ENCODE measurements around the gene CLCN6. TPM values are rescaled to one million over a fixed set of nuclear protein-coding genes. Genes with fewer than 3 reads are reported as not detected.

CLCN6 gene
- total and polyA plus RNA-seq, 8 donors = 17.2 to 43.4 (median 20.7) TPM

DNA sequence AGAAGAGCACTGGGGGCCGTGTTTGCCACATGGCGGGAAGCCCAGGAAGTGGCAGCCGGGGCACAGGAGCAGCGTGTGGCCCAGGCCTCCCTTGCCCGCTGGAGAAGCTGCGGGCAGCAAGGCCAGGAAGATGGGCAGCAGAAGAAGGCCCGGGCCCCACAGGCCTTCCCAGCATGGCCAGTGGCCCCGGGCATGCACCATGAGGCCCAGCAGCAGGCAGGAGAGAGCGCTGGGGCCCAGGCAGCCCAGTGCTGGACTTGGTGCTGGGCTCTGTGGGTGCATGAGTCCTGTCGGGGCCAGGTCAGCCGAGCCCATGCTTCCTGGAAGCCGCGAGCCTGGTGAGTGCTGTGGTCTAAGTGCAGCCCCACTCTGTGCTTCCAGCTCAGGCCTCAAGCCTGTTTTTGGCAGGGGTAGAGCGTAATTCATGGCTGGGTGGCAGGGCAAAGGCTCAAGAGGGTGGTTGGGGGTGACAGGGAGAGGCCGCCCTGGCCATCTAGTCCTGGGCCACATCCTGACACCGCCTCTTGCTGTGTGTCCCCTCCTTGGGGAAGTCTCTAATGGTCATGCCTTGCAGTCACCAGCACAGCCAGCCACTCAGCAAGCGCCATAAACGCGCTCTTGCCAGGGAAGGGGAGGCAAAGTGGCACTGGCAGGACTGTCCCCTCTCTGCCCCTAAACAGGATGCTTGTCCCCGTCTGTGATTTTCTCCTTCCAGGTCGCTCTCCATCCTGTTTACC lies 21.6 kb upstream of the CLCN6 start:
- ATAC-seq (no peak), DNase-seq (no peak)
- Histone ChIP-seq H3K27me3 (no peaks in the 10 kb centered on the region), H3K27ac (peak overlapping the region; percentile 55 to 63), H3K9me3 (no peaks in the 10 kb centered on the region), H3K36me3 (peaks cover 0 to 8% of the 10 kb centered on the region in 2 donors), H3K4me3 (peak overlapping the region in 1 of 2 donors; percentile 5), H3K4me1 (peaks cover 39 to 45% of the 10 kb centered on the region in 2 donors)
- TF ChIP-seq, protein P1, sequence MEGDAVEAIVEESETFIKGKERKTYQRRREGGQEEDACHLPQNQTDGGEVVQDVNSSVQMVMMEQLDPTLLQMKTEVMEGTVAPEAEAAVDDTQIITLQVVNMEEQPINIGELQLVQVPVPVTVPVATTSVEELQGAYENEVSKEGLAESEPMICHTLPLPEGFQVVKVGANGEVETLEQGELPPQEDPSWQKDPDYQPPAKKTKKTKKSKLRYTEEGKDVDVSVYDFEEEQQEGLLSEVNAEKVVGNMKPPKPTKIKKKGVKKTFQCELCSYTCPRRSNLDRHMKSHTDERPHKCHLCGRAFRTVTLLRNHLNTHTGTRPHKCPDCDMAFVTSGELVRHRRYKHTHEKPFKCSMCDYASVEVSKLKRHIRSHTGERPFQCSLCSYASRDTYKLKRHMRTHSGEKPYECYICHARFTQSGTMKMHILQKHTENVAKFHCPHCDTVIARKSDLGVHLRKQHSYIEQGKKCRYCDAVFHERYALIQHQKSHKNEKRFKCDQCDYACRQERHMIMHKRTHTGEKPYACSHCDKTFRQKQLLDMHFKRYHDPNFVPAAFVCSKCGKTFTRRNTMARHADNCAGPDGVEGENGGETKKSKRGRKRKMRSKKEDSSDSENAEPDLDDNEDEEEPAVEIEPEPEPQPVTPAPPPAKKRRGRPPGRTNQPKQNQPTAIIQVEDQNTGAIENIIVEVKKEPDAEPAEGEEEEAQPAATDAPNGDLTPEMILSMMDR (IDR thresholded peaks at IDR 0.05) = no peak
- intact Hi-C loops (cut with DNase I) = no loop called here

DNA sequence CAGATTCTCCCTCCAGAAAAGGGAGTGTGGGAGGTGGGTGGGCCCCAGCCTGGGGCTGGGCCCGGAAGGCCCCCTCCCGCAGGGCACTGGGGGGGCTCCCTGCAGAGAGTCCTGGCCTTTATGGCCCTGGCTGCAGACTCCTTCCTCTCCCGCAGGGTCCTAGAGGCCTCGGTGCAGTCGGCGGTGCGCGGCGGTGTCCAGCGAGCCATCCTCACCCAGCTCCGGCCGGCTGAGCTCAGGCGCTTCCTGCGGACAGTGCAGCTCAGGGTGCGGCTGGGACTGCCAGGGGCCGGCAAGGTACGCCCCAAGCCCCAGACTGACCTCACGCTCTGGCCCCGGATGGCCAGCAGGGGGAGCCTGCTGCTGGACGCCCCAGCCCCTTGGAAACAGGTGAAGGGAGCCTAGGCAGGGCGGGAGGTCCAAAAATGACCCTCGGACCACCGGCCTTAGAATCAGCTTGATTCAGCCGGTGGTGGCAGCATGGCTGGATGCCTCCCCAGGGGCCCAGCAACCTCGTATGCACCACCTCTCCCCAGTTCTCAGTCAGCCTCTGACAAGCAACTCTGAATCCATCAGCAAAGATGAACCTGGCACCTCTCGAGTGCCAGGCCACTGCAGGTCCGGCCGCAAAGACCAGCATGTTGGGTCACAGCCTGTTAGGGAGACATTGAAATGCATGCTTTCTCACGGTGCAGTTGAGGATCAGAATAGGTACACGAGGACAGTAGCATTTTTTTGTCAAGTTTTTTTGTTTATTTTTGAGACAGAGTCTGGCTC lies 20.8 kb upstream of the CLCN6 start:
- Histone ChIP-seq H3K27ac (peak overlapping the region; percentile 55 to 63), H3K36me3 (peaks cover 0 to 16% of the 10 kb centered on the region in 2 donors), H3K4me3 (peak overlapping the region in 1 of 2 donors; percentile 5), H3K27me3 (no peaks in the 10 kb centered on the region), H3K9me3 (no peaks in the 10 kb centered on the region), H3K4me1 (peaks cover 47 to 52% of the 10 kb centered on the region in 2 donors)
- intact Hi-C loops (cut with DNase I) = no loop called here
- TF ChIP-seq, protein P1 (IDR thresholded peaks at IDR 0.05) = peak; percentile 89
- peak; percentile 52 for ATAC-seq
- peak in 3 of 4 donors; percentile 39 to 94 (median 70) for DNase-seq

DNA sequence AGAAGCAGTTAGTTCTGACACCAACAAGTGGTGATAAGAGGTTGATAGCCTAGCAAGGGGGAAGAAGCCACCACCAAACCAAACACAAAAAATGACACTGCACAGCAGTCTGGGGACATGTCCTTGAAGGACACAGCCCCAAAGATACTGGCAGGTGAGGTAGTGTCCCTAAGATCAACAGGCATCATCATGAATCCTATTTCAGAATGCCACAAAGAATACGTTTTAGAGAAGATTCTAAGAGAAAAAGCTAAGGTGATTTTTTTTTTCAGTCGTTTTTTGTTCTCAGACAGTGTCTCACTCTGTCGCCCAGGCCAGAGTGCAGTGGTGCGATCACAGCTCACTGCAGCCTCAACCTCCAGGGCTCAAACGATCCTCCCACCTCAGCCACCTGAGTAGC lies 19.8 kb upstream of the CLCN6 start:
- H3K27ac ChIP-seq = no peak overlapping the region
- intact Hi-C loops (cut with DNase I) = no loop called here
- H3K4me1 ChIP-seq = peaks cover 54 to 62% of the 10 kb centered on the region in 2 donors

DNA sequence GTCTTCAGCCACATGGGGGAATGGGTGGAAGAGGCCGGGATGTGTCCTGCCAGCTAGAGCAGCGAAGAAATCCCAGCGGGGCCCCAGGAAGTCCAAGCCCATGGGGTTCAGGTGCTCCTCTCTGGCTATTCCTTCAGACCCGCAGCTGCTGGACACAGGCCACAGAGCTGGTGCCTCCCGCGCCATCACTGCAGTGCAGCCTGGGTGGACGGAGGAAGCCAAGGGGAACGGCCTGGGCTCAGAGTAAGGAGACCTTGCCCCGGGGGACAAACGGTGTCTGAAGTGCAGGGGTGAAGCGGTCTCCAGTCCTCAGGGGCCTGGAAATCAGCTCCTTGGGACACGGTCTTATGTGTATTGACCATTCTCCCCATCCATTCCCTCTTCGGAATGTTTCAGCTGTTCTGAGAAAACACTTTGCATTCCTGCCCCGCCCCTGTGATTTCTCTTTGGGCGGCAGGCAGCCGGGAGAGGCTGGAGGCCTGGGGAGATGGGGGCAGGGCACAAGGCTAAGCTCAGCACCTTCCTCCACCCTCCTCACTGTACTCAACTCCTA lies 18.7 kb upstream of the CLCN6 start:
- H3K9me3 ChIP-seq = no peaks in the 10 kb centered on the region
- intact Hi-C loops (cut with DNase I) = no loop called here
- H3K27ac ChIP-seq = peak overlapping the region; percentile 89 to 94
- H3K4me1 ChIP-seq = peaks cover 63 to 74% of the 10 kb centered on the region in 2 donors
- TF ChIP-seq, protein P1 (IDR thresholded peaks at IDR 0.05) = no peak
- H3K27me3 ChIP-seq = no peaks in the 10 kb centered on the region
- peak in 2 of 4 donors; percentile 84 to 86 for DNase-seq
- peak overlapping the region in 1 of 2 donors; percentile 9 for H3K4me3 ChIP-seq
- peaks cover 0 to 34% of the 10 kb centered on the region in 2 donors for H3K36me3 ChIP-seq
- ATAC-seq = peak; percentile 73

More for the DNA sequence above, 19.8 kb upstream of the CLCN6 start:
- ATAC-seq (no peak), DNase-seq (peak in 1 of 4 donors; percentile 27)
- no peak overlapping the region for H3K4me3 ChIP-seq
- H3K9me3 ChIP-seq = no peaks in the 10 kb centered on the region
- TF ChIP-seq, protein P1 (IDR thresholded peaks at IDR 0.05) = no peak
- H3K27me3 ChIP-seq = no peaks in the 10 kb centered on the region
- peaks cover 0 to 25% of the 10 kb centered on the region in 2 donors for H3K36me3 ChIP-seq
